ENCODE results near the gene UBR4.

UBR4 gene

DNA sequence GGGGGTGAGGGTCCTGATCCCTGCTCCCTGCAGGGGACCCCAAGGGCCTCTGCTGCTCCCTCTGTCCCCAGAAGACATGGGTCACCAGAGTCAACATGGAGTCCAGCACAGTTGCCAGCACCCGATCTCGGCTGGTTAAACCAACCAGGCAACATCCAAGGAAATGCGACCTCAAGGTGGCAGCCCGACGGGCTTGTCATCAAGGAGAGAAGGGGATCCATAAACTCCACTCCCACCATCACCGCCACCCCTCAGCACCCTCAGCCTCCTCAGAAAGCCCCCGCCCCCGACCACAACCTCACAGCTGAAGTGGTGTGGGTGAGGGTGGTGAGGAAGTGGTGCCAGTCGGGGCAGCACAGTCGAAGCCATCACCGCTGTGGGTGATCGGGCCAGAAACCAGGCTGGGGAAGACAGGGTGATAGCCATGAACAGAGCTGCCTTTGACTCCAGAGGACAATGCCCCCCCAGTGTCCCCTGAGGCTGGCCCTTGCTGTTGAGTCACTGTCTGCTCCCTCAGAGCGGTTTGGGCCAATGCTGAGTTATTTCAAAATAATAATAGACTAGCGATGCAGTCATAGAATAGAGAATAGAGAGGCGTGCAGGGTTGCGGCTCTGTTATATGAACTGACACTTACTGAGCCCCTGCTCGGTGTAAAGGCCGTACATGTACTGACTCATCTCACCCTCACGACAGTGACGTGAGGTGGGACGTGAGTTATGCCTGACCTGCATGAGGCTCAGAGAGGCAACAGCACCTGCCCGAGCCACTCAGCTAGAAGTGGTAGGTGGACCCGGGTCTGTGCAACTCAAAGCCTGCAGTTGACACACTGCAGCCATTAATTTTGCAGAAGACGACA lies 164.9 kb downstream of the UBR4 start:
- TF ChIP-seq CEBPB (IDR thresholded peaks at IDR 0.05) (no peak), CREB1 (IDR thresholded peaks at IDR 0.05; ENCODE audit: low read depth) (no peak), EP300 (IDR thresholded peaks at IDR 0.05; ENCODE audit: borderline replicate concordance) (no peak), ZBTB7A (IDR thresholded peaks at IDR 0.05; ENCODE audit: low read depth) (no peak), NFIC (IDR thresholded peaks at IDR 0.05) (no peak), MAX (IDR thresholded peaks at IDR 0.05) (no peak), EGR1 (IDR thresholded peaks at IDR 0.05) (no peak), TEAD4 (IDR thresholded peaks at IDR 0.05) (no peak), TAF1 (IDR thresholded peaks at IDR 0.05; ENCODE audit: low read depth) (no peak)
- TF ChIP-seq, protein P1, sequence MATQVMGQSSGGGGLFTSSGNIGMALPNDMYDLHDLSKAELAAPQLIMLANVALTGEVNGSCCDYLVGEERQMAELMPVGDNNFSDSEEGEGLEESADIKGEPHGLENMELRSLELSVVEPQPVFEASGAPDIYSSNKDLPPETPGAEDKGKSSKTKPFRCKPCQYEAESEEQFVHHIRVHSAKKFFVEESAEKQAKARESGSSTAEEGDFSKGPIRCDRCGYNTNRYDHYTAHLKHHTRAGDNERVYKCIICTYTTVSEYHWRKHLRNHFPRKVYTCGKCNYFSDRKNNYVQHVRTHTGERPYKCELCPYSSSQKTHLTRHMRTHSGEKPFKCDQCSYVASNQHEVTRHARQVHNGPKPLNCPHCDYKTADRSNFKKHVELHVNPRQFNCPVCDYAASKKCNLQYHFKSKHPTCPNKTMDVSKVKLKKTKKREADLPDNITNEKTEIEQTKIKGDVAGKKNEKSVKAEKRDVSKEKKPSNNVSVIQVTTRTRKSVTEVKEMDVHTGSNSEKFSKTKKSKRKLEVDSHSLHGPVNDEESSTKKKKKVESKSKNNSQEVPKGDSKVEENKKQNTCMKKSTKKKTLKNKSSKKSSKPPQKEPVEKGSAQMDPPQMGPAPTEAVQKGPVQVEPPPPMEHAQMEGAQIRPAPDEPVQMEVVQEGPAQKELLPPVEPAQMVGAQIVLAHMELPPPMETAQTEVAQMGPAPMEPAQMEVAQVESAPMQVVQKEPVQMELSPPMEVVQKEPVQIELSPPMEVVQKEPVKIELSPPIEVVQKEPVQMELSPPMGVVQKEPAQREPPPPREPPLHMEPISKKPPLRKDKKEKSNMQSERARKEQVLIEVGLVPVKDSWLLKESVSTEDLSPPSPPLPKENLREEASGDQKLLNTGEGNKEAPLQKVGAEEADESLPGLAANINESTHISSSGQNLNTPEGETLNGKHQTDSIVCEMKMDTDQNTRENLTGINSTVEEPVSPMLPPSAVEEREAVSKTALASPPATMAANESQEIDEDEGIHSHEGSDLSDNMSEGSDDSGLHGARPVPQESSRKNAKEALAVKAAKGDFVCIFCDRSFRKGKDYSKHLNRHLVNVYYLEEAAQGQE (IDR thresholded peaks at IDR 0.05; ENCODE audit: low read depth): no peak

DNA sequence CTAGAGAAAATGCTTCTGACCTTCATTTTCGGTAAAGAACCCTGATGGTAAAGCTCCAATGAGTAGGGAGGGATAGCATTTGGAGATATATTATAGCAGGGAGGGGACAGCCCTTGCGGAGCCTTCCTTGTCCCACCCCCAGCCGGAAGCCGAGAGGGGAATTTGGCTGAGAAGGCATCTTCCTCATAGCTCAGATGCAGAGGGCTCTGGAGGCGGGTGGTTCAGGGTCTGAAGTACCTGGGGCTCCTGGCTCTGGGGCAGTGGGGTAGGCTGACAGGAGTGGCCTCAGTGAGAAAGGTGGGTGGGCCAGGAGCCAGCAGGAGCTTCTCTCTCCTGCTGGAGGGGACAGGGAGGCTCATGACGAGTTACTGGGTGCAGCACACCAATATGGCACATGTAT lies 165.6 kb downstream of the UBR4 start:
- no peak for TF ChIP-seq CREB1 (IDR thresholded peaks at IDR 0.05; ENCODE audit: low read depth)
- no peak for TF ChIP-seq FOXM1 (IDR thresholded peaks at IDR 0.05; ENCODE audit: borderline replicate concordance, low read depth)
- TF ChIP-seq TEAD4 (IDR thresholded peaks at IDR 0.05): no peak
- no peak for TF ChIP-seq TCF12 (IDR thresholded peaks at IDR 0.05; ENCODE audit: low read depth)
- TF ChIP-seq YY1 (IDR thresholded peaks at IDR 0.05; ENCODE audit: low read depth): no peak
- TF ChIP-seq ZBTB7A (IDR thresholded peaks at IDR 0.05; ENCODE audit: low read depth): no peak
- TF ChIP-seq, protein P2, sequence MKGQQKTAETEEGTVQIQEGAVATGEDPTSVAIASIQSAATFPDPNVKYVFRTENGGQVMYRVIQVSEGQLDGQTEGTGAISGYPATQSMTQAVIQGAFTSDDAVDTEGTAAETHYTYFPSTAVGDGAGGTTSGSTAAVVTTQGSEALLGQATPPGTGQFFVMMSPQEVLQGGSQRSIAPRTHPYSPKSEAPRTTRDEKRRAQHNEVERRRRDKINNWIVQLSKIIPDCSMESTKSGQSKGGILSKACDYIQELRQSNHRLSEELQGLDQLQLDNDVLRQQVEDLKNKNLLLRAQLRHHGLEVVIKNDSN (IDR thresholded peaks at IDR 0.05): no peak
- TF ChIP-seq, protein P1 (IDR thresholded peaks at IDR 0.05; ENCODE audit: low read depth): no peak
- no peak for TF ChIP-seq EGR1 (IDR thresholded peaks at IDR 0.05)
- TF ChIP-seq MAX (IDR thresholded peaks at IDR 0.05): no peak
- TF ChIP-seq CEBPB (IDR thresholded peaks at IDR 0.05): no peak
- no peak for TF ChIP-seq EP300 (IDR thresholded peaks at IDR 0.05; ENCODE audit: borderline replicate concordance)
- TF ChIP-seq RAD21 (IDR thresholded peaks at IDR 0.05; ENCODE audit: low read depth): no peak
- TF ChIP-seq NFIC (IDR thresholded peaks at IDR 0.05): no peak
- TF ChIP-seq TAF1 (IDR thresholded peaks at IDR 0.05; ENCODE audit: low read depth): no peak

DNA sequence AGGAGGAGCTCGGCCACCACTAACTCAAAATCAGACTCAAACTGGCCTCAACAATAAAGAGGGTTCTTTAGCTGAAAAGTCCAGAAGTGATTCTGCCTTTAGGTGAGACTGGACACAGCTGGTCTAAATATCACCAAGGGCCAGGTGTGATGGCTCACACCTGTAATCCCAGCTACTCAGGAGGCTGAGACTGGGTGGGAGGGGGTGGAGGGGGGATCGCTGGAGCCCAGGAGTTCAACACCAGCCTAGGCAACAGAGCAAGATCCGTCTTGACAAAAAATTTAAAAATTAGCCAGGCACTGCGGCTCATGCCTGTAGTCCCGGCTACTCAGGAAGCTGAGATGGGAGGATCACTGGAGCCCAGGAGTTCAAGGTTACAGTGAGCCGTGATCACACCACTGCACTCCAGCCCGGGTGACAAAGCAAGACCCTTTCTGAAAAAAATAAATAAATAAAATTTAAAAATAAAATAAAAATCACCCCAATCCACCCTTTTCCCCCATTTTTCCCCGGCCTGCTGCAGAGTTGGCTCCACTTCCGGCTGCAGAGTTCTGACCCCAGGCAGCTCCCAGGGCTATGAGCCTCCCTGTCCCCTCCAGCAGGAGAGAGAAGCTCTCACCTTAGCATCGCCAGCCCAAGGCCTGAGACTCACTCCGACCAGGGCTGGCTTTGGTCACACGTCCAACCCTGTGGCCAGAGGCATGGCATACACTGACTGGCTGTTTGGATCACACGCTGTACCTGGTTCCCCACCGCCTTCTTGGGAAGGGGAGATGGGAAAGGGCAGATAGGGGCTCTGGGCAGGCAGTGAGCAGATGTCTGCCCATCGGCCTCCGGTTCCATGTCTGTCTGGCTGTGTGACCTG lies 166.3 kb downstream of the UBR4 start:
- TF ChIP-seq EP300 (IDR thresholded peaks at IDR 0.05; ENCODE audit: borderline replicate concordance): no peak
- TF ChIP-seq ZBTB7A (IDR thresholded peaks at IDR 0.05; ENCODE audit: low read depth): no peak
- TF ChIP-seq CREB1 (IDR thresholded peaks at IDR 0.05; ENCODE audit: low read depth): no peak
- TF ChIP-seq EGR1 (IDR thresholded peaks at IDR 0.05): no peak
- TF ChIP-seq TAF1 (IDR thresholded peaks at IDR 0.05; ENCODE audit: low read depth): no peak
- no peak for TF ChIP-seq CEBPB (IDR thresholded peaks at IDR 0.05)
- no peak for TF ChIP-seq MAX (IDR thresholded peaks at IDR 0.05)

DNA sequence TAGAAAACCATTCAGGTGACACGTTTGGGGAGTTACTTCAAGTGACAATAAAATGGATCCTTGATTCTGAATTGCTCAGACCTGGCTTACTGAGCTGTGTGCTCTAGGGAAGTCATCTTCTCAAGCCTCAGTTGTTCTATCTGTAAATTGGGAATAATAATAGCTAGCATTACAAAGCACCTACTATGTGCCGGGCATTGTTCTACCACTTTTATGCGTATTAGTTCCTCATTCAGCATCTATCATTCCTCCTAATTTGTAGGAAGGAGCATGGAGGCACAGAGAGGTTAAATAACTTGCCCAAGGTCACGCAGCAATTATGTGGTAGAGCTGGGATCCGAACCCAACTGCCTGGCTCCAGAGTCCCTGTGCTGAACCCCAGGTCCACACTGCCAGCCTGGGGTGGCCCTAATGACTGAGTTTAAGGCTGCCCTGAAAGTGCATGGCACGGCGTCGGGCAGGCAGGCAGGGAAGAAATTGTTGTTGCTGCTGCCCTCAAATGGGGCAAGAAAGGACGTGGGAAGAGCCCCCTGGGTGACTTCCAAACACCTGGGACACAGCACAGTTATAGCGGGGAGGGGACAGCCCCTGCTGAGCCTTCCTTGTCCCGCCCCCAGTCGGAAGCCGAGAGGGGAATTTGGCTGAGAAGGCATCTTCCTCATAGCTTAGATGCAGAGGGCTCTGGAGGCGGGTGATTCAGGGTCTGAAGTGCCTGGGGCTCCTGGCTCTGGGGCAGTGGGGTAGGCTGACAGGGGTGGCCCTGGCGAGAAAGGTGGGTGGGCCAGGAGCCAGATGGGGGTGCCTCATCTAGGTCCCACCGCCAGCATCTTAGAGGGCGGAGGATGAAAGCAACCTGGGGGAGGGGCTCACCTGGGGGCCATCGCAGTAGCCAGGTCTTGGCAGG lies 167.1 kb downstream of the UBR4 start:
- TF ChIP-seq CREB1 (IDR thresholded peaks at IDR 0.05; ENCODE audit: low read depth) (no peak), EGR1 (IDR thresholded peaks at IDR 0.05) (no peak), RAD21 (IDR thresholded peaks at IDR 0.05; ENCODE audit: low read depth) (no peak), MAX (IDR thresholded peaks at IDR 0.05) (no peak)
- TF ChIP-seq, protein P1 (IDR thresholded peaks at IDR 0.05; ENCODE audit: low read depth): no peak
